Measurements from ENCODE around the gene SYNM. TPM values are rescaled to one million over a fixed set of nuclear protein-coding genes. Genes with fewer than 3 reads are reported as not detected.

The SYNM gene
- total RNA-seq, 1 experiment from 2014 or later = 3.3 TPM

GRCh38 chr15:99132634-99133287 is 27.9 kb downstream of the SYNM start:
- no peaks in the 10 kb centered on the region for H4K20me1 ChIP-seq (ENCODE audit: insufficient read depth)
- RAD21 ChIA-PET (ENCODE audit: low non-redundant PET in 1 of 2, low total read pairs in 2 of 2, uncharacterized antibody in 2 of 2, unreplicated experiment in 2 of 2) = no interaction called here
- no peak overlapping the region for H3K27ac ChIP-seq (ENCODE audit: low read depth, low read length)
- H2AFZ ChIP-seq (ENCODE audit: low read depth, low read length, poor library complexity, severe bottlenecking) = no peak overlapping the region
- no peaks in the 10 kb centered on the region for H3K27me3 ChIP-seq (ENCODE audit: insufficient read depth, low read length)
- H3K79me2 ChIP-seq (ENCODE audit: insufficient read depth, low read length) = no peaks in the 10 kb centered on the region
- no peak overlapping the region for H3K9ac ChIP-seq (ENCODE audit: low read length)
- peaks cover 0 to 9% of the 10 kb centered on the region in 2 experiments; a peak in 3 of 4 replicates for H3K4me1 ChIP-seq (ENCODE audit: control insufficient read depth in 1 of 2, insufficient read depth in 2 of 2, low read length in 2 of 2)
- CTCF ChIA-PET = no interaction called here
- intact Hi-C loops (cut with micrococcal nuclease) = no loop called here
- DNase-seq (ENCODE audit: low read depth, low spot score) (no peak), ATAC-seq (no peak)
- H3K9me3 ChIP-seq (ENCODE audit: control insufficient read depth in 1 of 2, insufficient read depth in 1 of 2, low read depth in 1 of 2, low read length in 2 of 2) = no peaks in the 10 kb centered on the region
- H3K9me2 ChIP-seq (ENCODE audit: insufficient read depth) = no peaks in the 10 kb centered on the region
- H3K4me2 ChIP-seq (ENCODE audit: low read length) = no peak overlapping the region
- BruUV-seq (replicated peaks) = no TSS peak
- H3K4me3 ChIP-seq (replicated peaks in 1 of 2; ENCODE audit: low read depth in 1 of 2, low read length in 2 of 2) = no peak overlapping the region
- TF ChIP-seq FOSL1 (IDR thresholded peaks at IDR 0.05; ENCODE audit: low read depth) (no peak), ZBTB33 (IDR thresholded peaks at IDR 0.05; ENCODE audit: extremely low read depth, insufficient replicate concordance, low read length) (no peak), SRF (IDR thresholded peaks at IDR 0.05; ENCODE audit: low read depth) (no peak), TCF7L2 (IDR thresholded peaks at IDR 0.05; ENCODE audit: borderline replicate concordance, extremely low read depth, insufficient read depth, insufficient read length) (no peak), YY1 (IDR thresholded peaks at IDR 0.05; ENCODE audit: extremely low read depth, insufficient replicate concordance, low read depth, low read length) (no peak), POLR2A (IDR thresholded peaks at IDR 0.05; ENCODE audit: borderline replicate concordance, extremely low read depth, insufficient read depth, insufficient read length) (no peak), POLR2AphosphoS5 (IDR thresholded peaks at IDR 0.05; ENCODE audit: low read depth, low read length) (no peak), ELF1 (IDR thresholded peaks at IDR 0.05; ENCODE audit: borderline replicate concordance, low read depth) (no peak), ZNF274 (IDR thresholded peaks at IDR 0.05; ENCODE audit: low read depth, low read length) (no peak), EZH2 (IDR thresholded peaks at IDR 0.05) (no peak), SP1 (IDR thresholded peaks at IDR 0.05; ENCODE audit: low read depth) (no peak), ZFX (IDR thresholded peaks at IDR 0.05) (no peak), EZH2phosphoT487 (IDR thresholded peaks at IDR 0.05; ENCODE audit: borderline replicate concordance) (no peak), CBX3 (IDR thresholded peaks at IDR 0.05; ENCODE audit: low read depth) (no peak), SIN3A (IDR thresholded peaks at IDR 0.05; ENCODE audit: low read depth) (no peak), REST (IDR thresholded peaks at IDR 0.05; ENCODE audit: low read depth) (no peak)
- TF ChIP-seq, protein P1, sequence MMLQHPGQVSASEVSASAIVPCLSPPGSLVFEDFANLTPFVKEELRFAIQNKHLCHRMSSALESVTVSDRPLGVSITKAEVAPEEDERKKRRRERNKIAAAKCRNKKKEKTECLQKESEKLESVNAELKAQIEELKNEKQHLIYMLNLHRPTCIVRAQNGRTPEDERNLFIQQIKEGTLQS (IDR thresholded peaks at IDR 0.05) = no peak
- TF ChIP-seq, protein P2, sequence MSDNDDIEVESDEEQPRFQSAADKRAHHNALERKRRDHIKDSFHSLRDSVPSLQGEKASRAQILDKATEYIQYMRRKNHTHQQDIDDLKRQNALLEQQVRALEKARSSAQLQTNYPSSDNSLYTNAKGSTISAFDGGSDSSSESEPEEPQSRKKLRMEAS (IDR thresholded peaks at IDR 0.05) = no peak
- POLR2A ChIA-PET = no interaction called here
- no peaks in the 10 kb centered on the region for H3K36me3 ChIP-seq (ENCODE audit: control insufficient read depth in 1 of 2, insufficient read depth in 2 of 2, low read length in 2 of 2)

Measured in HCT116 (cell line).